ENCODE results near the gene NDUFAF3.

DNA sequence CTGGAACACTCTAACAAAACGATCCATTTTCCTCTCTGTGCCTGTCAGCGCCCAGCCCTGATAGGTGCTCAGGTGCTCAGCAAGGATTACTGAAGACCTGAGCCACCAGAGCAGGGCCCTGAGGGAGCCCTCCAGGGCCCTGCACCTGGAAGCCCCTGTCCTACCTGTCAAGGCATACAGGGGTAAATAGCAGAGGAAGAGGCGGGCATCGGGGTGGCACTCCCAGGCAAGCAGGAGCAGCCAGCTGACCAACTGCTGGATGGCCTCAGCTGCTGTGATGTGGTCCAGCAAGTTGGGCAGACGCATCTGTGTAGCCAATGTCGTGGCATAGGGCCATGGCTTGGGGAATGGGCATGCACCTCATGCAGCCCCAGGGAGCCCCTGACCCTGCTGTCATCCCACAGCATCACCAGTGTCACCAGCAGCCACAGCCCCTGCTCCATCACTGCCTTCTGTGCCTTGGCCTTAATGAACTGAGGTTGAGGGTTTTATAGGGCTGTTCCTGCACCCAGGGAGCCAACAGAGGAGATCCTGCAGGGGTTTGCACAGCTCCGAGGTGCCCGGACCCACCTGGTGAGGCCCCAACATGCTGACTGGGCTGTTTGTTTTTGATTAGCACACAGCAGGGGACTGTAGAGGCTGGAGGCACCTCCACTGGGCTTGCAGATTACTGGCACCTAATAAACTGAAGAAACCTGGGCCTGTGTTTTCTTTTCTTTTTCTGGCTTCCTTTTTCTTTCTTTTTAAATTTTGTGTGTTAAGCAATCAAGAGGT is 22.6 kb upstream of the NDUFAF3 start:
- TF ChIP-seq NFIC (IDR thresholded peaks at IDR 0.05; ENCODE audit: low read depth, low read length) (no peak), TAF1 (IDR thresholded peaks at IDR 0.05; ENCODE audit: borderline replicate concordance, low read depth, low read length) (no peak)
- TF ChIP-seq, protein P1, sequence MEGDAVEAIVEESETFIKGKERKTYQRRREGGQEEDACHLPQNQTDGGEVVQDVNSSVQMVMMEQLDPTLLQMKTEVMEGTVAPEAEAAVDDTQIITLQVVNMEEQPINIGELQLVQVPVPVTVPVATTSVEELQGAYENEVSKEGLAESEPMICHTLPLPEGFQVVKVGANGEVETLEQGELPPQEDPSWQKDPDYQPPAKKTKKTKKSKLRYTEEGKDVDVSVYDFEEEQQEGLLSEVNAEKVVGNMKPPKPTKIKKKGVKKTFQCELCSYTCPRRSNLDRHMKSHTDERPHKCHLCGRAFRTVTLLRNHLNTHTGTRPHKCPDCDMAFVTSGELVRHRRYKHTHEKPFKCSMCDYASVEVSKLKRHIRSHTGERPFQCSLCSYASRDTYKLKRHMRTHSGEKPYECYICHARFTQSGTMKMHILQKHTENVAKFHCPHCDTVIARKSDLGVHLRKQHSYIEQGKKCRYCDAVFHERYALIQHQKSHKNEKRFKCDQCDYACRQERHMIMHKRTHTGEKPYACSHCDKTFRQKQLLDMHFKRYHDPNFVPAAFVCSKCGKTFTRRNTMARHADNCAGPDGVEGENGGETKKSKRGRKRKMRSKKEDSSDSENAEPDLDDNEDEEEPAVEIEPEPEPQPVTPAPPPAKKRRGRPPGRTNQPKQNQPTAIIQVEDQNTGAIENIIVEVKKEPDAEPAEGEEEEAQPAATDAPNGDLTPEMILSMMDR (IDR thresholded peaks at IDR 0.05 in 2 of 3, conservative IDR thresholded peaks at IDR 0.05 in 1 of 3; ENCODE audit: control insufficient read depth in 2 of 3, extremely low read depth in 1 of 3, insufficient read depth in 1 of 3, low read depth in 3 of 3, low read length in 3 of 3), result no peak

Data from GM12878 (cell line).